ENCODE results near the gene ZGPAT. TPM values are rescaled to one million over a fixed set of nuclear protein-coding genes. Genes with fewer than 3 reads are reported as not detected.

ZGPAT gene
- total and polyA plus RNA-seq, 2 of the 8 experiments (the other 6 are each of a cell fraction or from before 2014, with no cell fraction given), result 14.5 to 21.4 TPM

DNA sequence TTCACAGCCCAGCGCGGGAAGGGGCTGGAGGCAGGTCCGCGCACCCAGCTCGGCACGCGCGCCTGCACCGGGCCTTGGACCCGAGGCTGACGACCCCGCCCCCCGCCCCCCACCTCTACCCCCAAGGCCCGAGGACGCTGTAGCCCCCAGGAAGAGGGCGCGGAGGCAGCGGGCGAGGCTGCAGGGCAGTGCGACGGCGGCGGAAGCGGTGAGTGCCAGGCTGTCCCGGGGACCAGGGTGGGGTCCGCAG is 29.8 kb downstream of the ZGPAT start (continued):
- TF ChIP-seq KDM4A (IDR thresholded peaks at IDR 0.05; ENCODE audit: low read depth, low read length, severe bottlenecking) (no peak), POLR2A (IDR thresholded peaks at IDR 0.05; ENCODE audit: control extremely low read depth in 1 of 2, low read depth in 2 of 2, low read length in 2 of 2) (no peak), CBX8 (IDR thresholded peaks at IDR 0.05; ENCODE audit: borderline replicate concordance, low read depth, low read length) (no peak), POU5F1 (IDR thresholded peaks at IDR 0.05; ENCODE audit: low read depth, low read length) (no peak), MAX (IDR thresholded peaks at IDR 0.05) (peak; percentile 85), CHD2 (IDR thresholded peaks at IDR 0.05; ENCODE audit: low read length) (no peak), TEAD4 (IDR thresholded peaks at IDR 0.05; ENCODE audit: low read depth, low read length) (no peak), BACH1 (IDR thresholded peaks at IDR 0.05; ENCODE audit: low read length) (no peak)
- TF ChIP-seq, protein P1, sequence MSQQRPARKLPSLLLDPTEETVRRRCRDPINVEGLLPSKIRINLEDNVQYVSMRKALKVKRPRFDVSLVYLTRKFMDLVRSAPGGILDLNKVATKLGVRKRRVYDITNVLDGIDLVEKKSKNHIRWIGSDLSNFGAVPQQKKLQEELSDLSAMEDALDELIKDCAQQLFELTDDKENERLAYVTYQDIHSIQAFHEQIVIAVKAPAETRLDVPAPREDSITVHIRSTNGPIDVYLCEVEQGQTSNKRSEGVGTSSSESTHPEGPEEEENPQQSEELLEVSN (IDR thresholded peaks at IDR 0.05), result peak; percentile 90

All from H1 (cell line).